H9 (cell line): ENCODE data around the gene AMN. TPM values are rescaled to one million over a fixed set of nuclear protein-coding genes. Genes with fewer than 3 reads are reported as not detected.

Experiments
- DNase-seq: peaks from one replicate; pipeline ENCODE4 v3.0.0-alpha.2; 2017
- H2AFZ ChIP-seq: one replicate; pipeline ENCODE4 v1.6.1; 2013; ENCODE audit warnings: mild to moderate bottlenecking, low read length, control low read depth, moderate library complexity
- H2AK5ac ChIP-seq: 2 replicates; pipeline ENCODE4 v1.6.1; 2013; ENCODE audit warnings: low read length, control low read depth, mixed read lengths; ENCODE audit not compliant: insufficient read length
- H2BK120ac ChIP-seq: one replicate; pipeline ENCODE4 v1.6.1; 2013; ENCODE audit warnings: low read depth, mild to moderate bottlenecking, low read length, control low read depth, inconsistent platforms; ENCODE audit not compliant: poor library complexity, severe bottlenecking
- H2BK12ac ChIP-seq: 2 replicates; pipeline ENCODE4 v1.6.1; 2013; ENCODE audit warnings: low read length, control low read depth, mixed read lengths, low read depth; ENCODE audit not compliant: insufficient read length
- H2BK15ac ChIP-seq: 2 replicates; pipeline ENCODE4 v1.6.1; 2013; ENCODE audit warnings: low read depth, low read length, control low read depth
- H2BK20ac ChIP-seq: one replicate; pipeline ENCODE4 v1.6.1; 2013; ENCODE audit warnings: low read depth, mild to moderate bottlenecking, low read length, control low read depth, inconsistent platforms; ENCODE audit not compliant: poor library complexity, severe bottlenecking
- H2BK5ac ChIP-seq: 2 replicates; pipeline ENCODE4 v1.6.1; 2013; ENCODE audit warnings: low read length, control low read depth, mixed read lengths; ENCODE audit not compliant: insufficient read length
- H3K14ac ChIP-seq: 2 replicates; pipeline ENCODE4 v1.6.1; 2013; ENCODE audit warnings: low read length, control low read depth; ENCODE audit not compliant: insufficient read depth
- H3K18ac ChIP-seq: 2 replicates; pipeline ENCODE4 v1.6.1; 2013; ENCODE audit warnings: low read depth, mild to moderate bottlenecking, mixed read lengths, low read length, control low read depth; ENCODE audit not compliant: insufficient read length
- H3K23ac ChIP-seq: 2 replicates; pipeline ENCODE4 v1.6.1; 2013; ENCODE audit warnings: low read length, control low read depth, mixed read lengths, low read depth; ENCODE audit not compliant: insufficient read length
- H3K23me2 ChIP-seq: 2 replicates; pipeline ENCODE4 v1.6.1; 2013; ENCODE audit warnings: low read depth, mild to moderate bottlenecking, mixed read lengths, low read length, control low read depth; ENCODE audit not compliant: insufficient read length, poor library complexity, severe bottlenecking
- H3K27ac ChIP-seq: 2 replicates; pipeline ENCODE4 v1.5.1; 2013; ENCODE audit warnings: low read length, control low read depth, mixed read lengths, low read depth; ENCODE audit not compliant: insufficient read length
- H3K27me3 ChIP-seq: 2 replicates; pipeline ENCODE4 v1.6.1; 2013; ENCODE audit warnings: low read length, control low read depth, inconsistent platforms; ENCODE audit not compliant: insufficient read depth
- H3K4ac ChIP-seq: 2 replicates; pipeline ENCODE4 v1.6.1; 2013; ENCODE audit warnings: low read depth, mild to moderate bottlenecking, control low read depth, inconsistent platforms, low read length, moderate library complexity
- H3K4me1 ChIP-seq: 2 replicates; pipeline ENCODE4 v1.6.1; 2013; ENCODE audit warnings: low read length, control low read depth, inconsistent platforms; ENCODE audit not compliant: insufficient read depth
- H3K4me2 ChIP-seq: 2 replicates; pipeline ENCODE4 v1.6.1; 2013; ENCODE audit warnings: low read length, control low read depth, mixed read lengths; ENCODE audit not compliant: insufficient read length, insufficient read depth
- H3K56ac ChIP-seq: 2 replicates; pipeline ENCODE4 v1.6.1; 2013; ENCODE audit warnings: low read depth, mild to moderate bottlenecking, mixed read lengths, low read length, control low read depth; ENCODE audit not compliant: insufficient read length
- H3K79me1 ChIP-seq: 2 replicates; pipeline ENCODE4 v1.6.1; 2013; ENCODE audit warnings: low read depth, mild to moderate bottlenecking, moderate library complexity, low read length, control low read depth, inconsistent platforms; ENCODE audit not compliant: insufficient read depth, poor library complexity, severe bottlenecking
- H3K79me2 ChIP-seq: 2 replicates; pipeline ENCODE4 v1.6.1; 2013; ENCODE audit warnings: low read length, control low read depth, inconsistent platforms; ENCODE audit not compliant: insufficient read depth
- H3K9ac ChIP-seq: 2 replicates; pipeline ENCODE4 v1.6.1; 2013; ENCODE audit warnings: low read length, control low read depth, mixed read lengths; ENCODE audit not compliant: insufficient read length; ENCODE audit errors: extremely low read depth
- H3K9me3 ChIP-seq: one replicate; pipeline ENCODE4 v1.6.1; 2013; ENCODE audit warnings: low read depth, low read length, inconsistent platforms; ENCODE audit not compliant: control insufficient read depth
- H3T11ph ChIP-seq: one replicate; pipeline ENCODE4 v1.6.1; 2013; ENCODE audit warnings: mild to moderate bottlenecking, low read length, control low read depth, inconsistent platforms
- H4K20me1 ChIP-seq: one replicate; pipeline ENCODE4 v1.6.1; 2013; ENCODE audit not compliant: control insufficient read depth, insufficient read length, insufficient read depth
- H4K5ac ChIP-seq: 2 replicates; pipeline ENCODE4 v1.6.1; 2013; ENCODE audit warnings: low read depth, mild to moderate bottlenecking, mixed read lengths, low read length, control low read depth; ENCODE audit not compliant: insufficient read length
- H4K8ac ChIP-seq: replicated peaks from 2 replicates; pipeline ENCODE4 v1.6.1; 2013; ENCODE audit warnings: low read length, control low read depth, mixed read lengths, low read depth; ENCODE audit not compliant: insufficient read length
- H4K91ac ChIP-seq: 2 replicates; pipeline ENCODE4 v1.6.1; 2013; ENCODE audit warnings: low read depth, mild to moderate bottlenecking, moderate library complexity, mixed read lengths, low read length, control low read depth; ENCODE audit not compliant: insufficient read length
- H3K27ac Mint-ChIP-seq, 3 experiments: 2 replicates in 2 of 3; 3 replicates in 1 of 3; pipeline ENCODE4 v1.8.0; 2020 to 2021; ENCODE audit warnings: mixed read lengths in 3 of 3, mild to moderate bottlenecking in 1 of 3, moderate library complexity in 1 of 3
- H3K27me3 Mint-ChIP-seq: 2 replicates; pipeline ENCODE4 v1.8.0; 2021; ENCODE audit warnings: low read depth, mild to moderate bottlenecking, moderate library complexity, mixed read lengths
- H3K36me3 Mint-ChIP-seq, 3 experiments: 2 replicates in 2 of 3; 3 replicates in 1 of 3; pipeline ENCODE4 v1.8.0; 2020 to 2021; ENCODE audit warnings: low read depth in 3 of 3, mixed read lengths in 3 of 3; ENCODE audit not compliant: insufficient read depth in 1 of 3
- H3K4me1 Mint-ChIP-seq, 2 experiments: 2 replicates each; pipeline ENCODE4 v1.8.0; 2020; ENCODE audit warnings: mixed read lengths in 2 of 2
- H3K4me3 Mint-ChIP-seq, 2 experiments: 2 replicates in 1 of 2; 3 replicates in 1 of 2; pipeline ENCODE4 v1.8.0; 2020 to 2021; ENCODE audit warnings: mild to moderate bottlenecking in 2 of 2, mixed read lengths in 2 of 2, moderate library complexity in 1 of 2
- H3K9me3 Mint-ChIP-seq, 2 experiments: 2 replicates in 1 of 2; 3 replicates in 1 of 2; pipeline ENCODE4 v1.8.0; 2020; ENCODE audit warnings: mild to moderate bottlenecking in 2 of 2, mixed read lengths in 2 of 2, moderate library complexity in 1 of 2
- CTCF ChIP-seq: fragments of 200-600 bp; sonication (generic); conservative IDR thresholded peaks from 3 replicates; pipeline ENCODE4 v1.8.0; 2021; ENCODE audit warnings: antibody characterized with exemption, mild to moderate bottlenecking
- WGBS: extraction: QIAGEN DNeasy Blood & Tissue Kit; methylation state at CpG from one replicate; pipeline ENCODE4 v1.1.7; 2013; ENCODE audit warnings: missing lambda C conversion rate, low lambda C conversion rate, mixed read lengths; ENCODE audit not compliant: insufficient read length; ENCODE audit errors: extremely low coverage; 5-methylcytosine and 5-hydroxymethylcytosine counted together
- total RNA-seq: library from RNA; stranded (reverse); gene quantifications from 2 replicates; pipeline ENCODE4 v1.2.1, GENCODE V29; 2021

AMN gene
- total RNA-seq, 1 experiment from 2014 or later, result 1.9 TPM

- Histone ChIP-seq H3K27ac (no peak overlapping the region), H4K8ac (no peak overlapping the region), H4K5ac (no peak overlapping the region), H3T11ph (no peak overlapping the region), H2AFZ (no peak overlapping the region), H3K4ac (no peak overlapping the region), H3K14ac (no peak overlapping the region), H3K23ac (no peak overlapping the region), H3K4me1 (no peaks in the 10 kb centered on the region), H2BK15ac (no peak overlapping the region), H3K23me2 (no peaks in the 10 kb centered on the region), H2BK12ac (no peak overlapping the region), H3K27me3 (no peaks in the 10 kb centered on the region), H2BK20ac (no peak overlapping the region), H3K79me2 (no peaks in the 10 kb centered on the region), H2BK5ac (no peak overlapping the region), H3K9me3 (no peaks in the 10 kb centered on the region), H2AK5ac (no peak overlapping the region), H4K20me1 (peaks cover 2% of the 10 kb centered on the region), H3K56ac (no peak overlapping the region), H4K91ac (no peak overlapping the region), H3K4me2 (no peak overlapping the region), H3K18ac (no peak overlapping the region), H3K9ac (no peak overlapping the region), H2BK120ac (no peak overlapping the region), H3K79me1 (no peaks in the 10 kb centered on the region)
- H3K4me1 Mint-ChIP-seq, result no peaks in the 10 kb centered on the region
- TF ChIP-seq CTCF, result peak; percentile 48
- H3K27ac Mint-ChIP-seq, result 0 out of 7 replicates have a peak overlapping the region, but pooled peaks of 1 of the 3 experiments have one; percentile 50
- H3K36me3 Mint-ChIP-seq, result peaks cover 29 to 89% (median 47%) of the 10 kb centered on the region in 3 experiments; a peak in 6 of 7 replicates
- no peaks in the 10 kb centered on the region for H3K9me3 Mint-ChIP-seq
- no peak overlapping the region for H3K4me3 Mint-ChIP-seq
- no peak for DNase-seq
- no CpG with 5 or more reads among the region's 17 CpGs for WGBS
- no peaks in the 10 kb centered on the region for H3K27me3 Mint-ChIP-seq
Measured at GRCh38 chr14:102975662-102976061, 53.2 kb downstream of the AMN start.
